RWPE1 (cell line): ENCODE data around the gene CSNK2A1.
"Not testable (repeated sequence)": the region's sequence is repeated elsewhere in the genome, so short reads cannot be mapped to it uniquely, and the experiment has no call there.

Experiments
- CTCF ChIA-PET: fragments of 350-600 bp; sonication (Branson Sonifier 250); formaldehyde crosslinking; extraction: SDS; loops from one replicate; lab custom pipeline; 2021; lab: Yijun Ruan, JAX
- POLR2A ChIA-PET: fragments of 400-600 bp; formaldehyde crosslinking; extraction: SDS; loops from one replicate; lab custom pipeline; 2020; ENCODE audit warnings: antibody characterized with exemption; ENCODE audit not compliant: low non-redundant PET; lab: Yijun Ruan, JAX
- DNase-seq: peaks from one replicate; pipeline ENCODE4 v3.0.0; 2012; ENCODE audit warnings: low spot score
- H3K27ac ChIP-seq: fragments of 450-650 bp; 2 replicates; pipeline ENCODE4 v1.5.1; 2017
- TF ChIP-seq, protein P1 (sequence below): fragments of 450-650 bp; conservative IDR thresholded peaks from 2 replicates; pipeline ENCODE4 v1.5.1; 2017; ENCODE audit warnings: low read depth, mild to moderate bottlenecking

Gene CSNK2A1

DNA sequence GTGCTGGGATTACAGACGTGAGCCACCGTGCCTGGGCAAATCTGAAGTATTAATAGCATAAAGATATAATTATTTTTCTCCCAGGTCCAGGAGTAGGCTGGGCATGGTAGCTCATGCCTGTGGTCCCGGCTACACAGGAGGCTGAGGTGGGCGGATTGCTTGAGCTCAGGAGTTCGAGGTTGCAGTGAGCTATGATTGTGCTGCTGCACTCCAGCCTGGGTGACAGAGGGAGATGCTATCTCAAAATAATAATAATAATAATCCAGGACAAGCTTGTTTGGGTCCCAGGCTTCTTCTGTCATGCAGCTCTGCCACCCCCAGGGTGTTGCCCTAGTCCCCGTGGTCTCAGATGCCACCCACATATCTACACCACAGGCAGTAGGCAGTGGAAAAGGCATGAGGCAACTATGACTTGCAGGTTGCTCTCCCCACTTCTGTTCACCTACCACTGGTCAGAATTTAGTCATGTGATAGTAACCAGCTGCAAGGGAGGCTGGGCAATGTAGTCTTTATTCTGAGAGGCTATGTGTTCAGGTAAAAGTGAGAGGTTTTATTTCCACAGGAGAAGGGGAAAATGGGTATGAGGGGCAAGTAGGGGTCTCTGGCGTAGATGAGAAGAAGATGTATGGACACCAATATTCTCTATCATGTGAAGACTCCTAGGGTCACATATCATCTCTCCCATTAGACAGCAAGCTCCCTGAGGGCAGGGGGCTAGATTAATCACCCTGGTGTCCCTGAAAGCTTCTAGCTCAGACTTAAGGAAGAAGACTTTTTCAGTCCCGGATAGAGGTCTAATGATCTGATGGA, 40.8 kb upstream of the CSNK2A1 start:
- H3K27ac ChIP-seq, result no peak overlapping the region
- DNase-seq, result no peak
- TF ChIP-seq, protein P1, sequence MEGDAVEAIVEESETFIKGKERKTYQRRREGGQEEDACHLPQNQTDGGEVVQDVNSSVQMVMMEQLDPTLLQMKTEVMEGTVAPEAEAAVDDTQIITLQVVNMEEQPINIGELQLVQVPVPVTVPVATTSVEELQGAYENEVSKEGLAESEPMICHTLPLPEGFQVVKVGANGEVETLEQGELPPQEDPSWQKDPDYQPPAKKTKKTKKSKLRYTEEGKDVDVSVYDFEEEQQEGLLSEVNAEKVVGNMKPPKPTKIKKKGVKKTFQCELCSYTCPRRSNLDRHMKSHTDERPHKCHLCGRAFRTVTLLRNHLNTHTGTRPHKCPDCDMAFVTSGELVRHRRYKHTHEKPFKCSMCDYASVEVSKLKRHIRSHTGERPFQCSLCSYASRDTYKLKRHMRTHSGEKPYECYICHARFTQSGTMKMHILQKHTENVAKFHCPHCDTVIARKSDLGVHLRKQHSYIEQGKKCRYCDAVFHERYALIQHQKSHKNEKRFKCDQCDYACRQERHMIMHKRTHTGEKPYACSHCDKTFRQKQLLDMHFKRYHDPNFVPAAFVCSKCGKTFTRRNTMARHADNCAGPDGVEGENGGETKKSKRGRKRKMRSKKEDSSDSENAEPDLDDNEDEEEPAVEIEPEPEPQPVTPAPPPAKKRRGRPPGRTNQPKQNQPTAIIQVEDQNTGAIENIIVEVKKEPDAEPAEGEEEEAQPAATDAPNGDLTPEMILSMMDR, result no peak
- ChIA-PET CTCF (no interaction called here), POLR2A (no interaction called here)

DNA sequence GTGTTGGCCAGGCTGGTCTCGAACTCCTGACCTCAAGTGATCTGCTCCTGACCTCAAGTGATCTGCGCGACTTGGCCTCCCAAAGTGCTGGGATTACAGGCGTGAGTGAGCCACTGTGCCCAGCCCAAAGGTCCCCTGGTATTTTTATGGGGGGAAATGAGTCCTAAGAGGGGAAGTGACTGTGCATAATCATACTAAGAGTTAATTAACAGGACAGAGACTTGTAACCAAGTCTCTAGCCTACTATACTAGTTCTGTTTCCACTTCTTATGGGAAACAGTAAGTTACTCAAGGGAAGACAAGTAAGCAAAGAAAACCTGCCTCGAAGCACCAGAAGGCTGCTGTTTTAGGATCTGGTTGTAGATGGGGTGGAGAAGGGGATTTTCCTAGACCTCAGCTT, 38.6 kb upstream of the CSNK2A1 start:
- H3K27ac ChIP-seq, result no peak overlapping the region
- no peak for DNase-seq
- TF ChIP-seq, protein P1, result no peak
- ChIA-PET POLR2A (no interaction called here), CTCF (no interaction called here)

DNA sequence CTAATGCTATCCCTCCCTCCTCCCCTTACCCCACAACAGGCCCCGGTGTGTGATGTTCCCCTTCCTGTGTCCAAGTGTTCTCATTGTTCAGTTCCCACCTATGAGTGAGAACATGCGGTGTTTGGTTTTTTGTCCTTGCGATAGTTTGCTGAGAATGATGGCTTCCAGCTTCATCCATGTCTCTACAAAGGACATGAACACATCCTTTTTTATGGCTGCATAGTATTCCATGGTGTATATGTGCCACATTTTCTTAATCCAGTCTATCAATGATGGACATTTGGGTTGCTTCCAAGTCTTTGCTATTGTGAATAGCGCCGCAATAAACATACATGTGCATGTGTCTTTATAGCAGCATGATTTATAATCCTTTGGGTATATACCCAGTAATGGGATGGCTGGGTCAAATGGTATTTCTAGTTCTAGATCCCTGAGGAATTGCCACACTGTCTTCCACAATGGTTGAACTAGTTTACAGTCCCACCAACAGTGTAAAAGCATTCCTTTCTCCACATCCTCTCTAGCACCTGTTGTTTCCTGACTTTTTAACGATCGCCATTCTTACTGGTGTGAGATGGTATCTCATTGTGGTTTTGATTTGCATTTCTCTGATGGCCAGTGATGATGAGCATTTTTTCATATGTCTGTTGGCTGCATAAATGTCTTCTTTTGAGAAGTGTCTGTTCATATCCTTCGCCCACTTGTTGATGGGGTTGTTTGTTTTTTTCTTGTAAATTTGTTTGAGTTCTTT, 35.5 kb upstream of the CSNK2A1 start:
- DNase-seq, CTCF ChIA-PET, POLR2A ChIA-PET, H3K27ac ChIP-seq: not testable (repeated sequence)

DNA sequence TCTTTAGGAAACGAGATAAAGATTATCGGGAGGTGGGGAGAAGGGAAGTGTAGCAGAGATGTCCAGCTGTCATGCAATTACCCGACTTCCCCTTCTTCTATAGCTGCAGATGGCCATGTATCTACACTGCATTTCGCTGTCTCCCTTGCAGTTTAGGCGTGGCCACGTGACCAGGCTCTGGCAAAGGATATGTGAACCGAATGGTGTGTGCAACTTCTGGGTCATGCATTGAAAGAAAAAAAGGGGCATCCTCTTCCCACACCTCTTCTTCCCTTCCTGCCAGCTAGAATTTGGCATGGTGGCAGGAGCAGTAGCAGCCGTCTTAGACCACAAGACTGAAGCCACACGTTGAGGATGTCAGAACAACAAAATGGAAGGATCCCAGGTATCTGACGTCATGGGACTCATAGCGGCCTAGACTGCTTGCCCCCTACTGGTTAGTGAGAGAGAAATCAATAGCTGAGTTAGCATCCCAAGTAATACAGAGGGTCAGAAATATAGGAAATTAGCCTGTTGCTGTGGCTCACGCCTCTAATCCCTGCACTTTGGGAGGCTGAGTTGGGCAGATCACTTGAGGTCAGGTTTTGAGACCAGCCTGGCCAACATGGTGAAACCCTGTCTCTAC, 33.7 kb upstream of the CSNK2A1 start:
- TF ChIP-seq, protein P1, result no peak
- no peak for DNase-seq
- ChIA-PET POLR2A (no interaction called here), CTCF (interaction anchor here (0.6 to 0.7 kb wide), 2 partner anchors 52 to 221 kb away, joined by 3 read pairs; no protein-coding TSS in a partner anchor)
- H3K27ac ChIP-seq, result no peak overlapping the region

DNA sequence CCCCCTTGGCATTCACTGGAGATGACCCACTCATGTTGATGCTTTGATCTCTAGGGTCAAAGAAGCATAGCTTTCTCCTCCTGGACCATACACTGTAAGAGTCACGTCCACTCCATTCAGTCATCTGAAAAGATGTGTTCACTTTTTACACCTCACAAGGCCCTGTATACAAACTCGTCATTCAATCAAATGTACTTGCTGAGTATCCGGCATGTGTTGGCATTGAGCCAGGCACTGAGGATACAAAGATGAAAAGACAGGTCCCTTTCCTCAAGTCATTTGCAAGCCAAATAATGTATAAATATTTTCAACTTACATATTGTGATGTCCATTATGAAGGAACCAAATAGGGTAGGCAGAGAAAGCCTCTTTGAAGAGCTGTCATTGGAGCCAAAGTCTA, 32.6 kb upstream of the CSNK2A1 start:
- TF ChIP-seq, protein P1, result no peak
- POLR2A ChIA-PET, result no interaction called here
- CTCF ChIA-PET, result no interaction called here
- no peak overlapping the region for H3K27ac ChIP-seq
- no peak for DNase-seq

DNA sequence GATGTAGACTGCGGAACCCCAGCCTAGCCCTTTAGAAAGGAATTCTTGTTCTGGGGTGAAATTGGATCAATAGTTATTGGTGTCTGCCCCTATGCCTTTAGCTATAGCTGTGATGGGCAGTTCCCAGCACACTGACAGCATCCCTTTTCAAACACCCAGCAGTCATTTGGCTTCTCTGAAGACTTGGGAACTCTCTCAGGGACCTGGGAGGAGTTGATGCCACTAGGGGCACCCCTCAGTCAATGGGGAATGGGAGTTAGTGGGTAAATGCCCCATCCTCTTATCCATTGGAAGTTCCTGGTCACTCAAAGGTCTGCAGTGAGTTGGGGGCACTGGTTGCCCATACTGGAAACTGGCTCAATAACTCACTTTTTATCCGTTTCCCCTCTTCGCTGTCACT, 31.6 kb upstream of the CSNK2A1 start:
- no peak overlapping the region for H3K27ac ChIP-seq
- TF ChIP-seq, protein P1, result no peak
- POLR2A ChIA-PET, result no interaction called here
- DNase-seq, result no peak
- CTCF ChIA-PET, result interaction anchor here (0.6 kb wide), 2 partner anchors 37 to 85 kb away, joined by 3 to 4 read pairs; no protein-coding TSS in a partner anchor
